ENCODE data around the gene RDH14.

RDH14 gene

GRCh38 chr2:18526429-18526828, 34.0 kb downstream of the RDH14 start:
- peaks cover 0 to 15% of the 10 kb centered on the region in 2 donors for H3K4me1 ChIP-seq (ENCODE audit: control insufficient read depth in 1 of 2, insufficient read depth in 2 of 2, low read length in 2 of 2)
- H3K9ac ChIP-seq (ENCODE audit: low read depth in 1 of 2, low read length in 2 of 2), result no peak overlapping the region
- H3K27me3 ChIP-seq (ENCODE audit: control insufficient read depth in 1 of 2, insufficient read depth in 2 of 2, low read length in 2 of 2), result no peaks in the 10 kb centered on the region
- H3K9me3 ChIP-seq (ENCODE audit: control insufficient read depth in 1 of 2, low read length in 2 of 2), result no peaks in the 10 kb centered on the region
- no peaks in the 10 kb centered on the region for H3K36me3 ChIP-seq (ENCODE audit: control insufficient read depth in 1 of 2, insufficient read depth in 2 of 2, low read length in 2 of 2)
- H3K27ac ChIP-seq (ENCODE audit: low read depth, low read length), result no peak overlapping the region
- no peak overlapping the region for H3K4me3 ChIP-seq (ENCODE audit: low read depth in 1 of 2, low read length in 2 of 2)

- Histone ChIP-seq H3K4me1 (ENCODE audit: control insufficient read depth in 1 of 2, insufficient read depth in 2 of 2, low read length in 2 of 2) (peaks cover 0 to 15% of the 10 kb centered on the region in 2 donors), H3K4me3 (ENCODE audit: low read depth in 1 of 2, low read length in 2 of 2) (no peak overlapping the region), H3K9me3 (ENCODE audit: control insufficient read depth in 1 of 2, low read length in 2 of 2) (no peaks in the 10 kb centered on the region), H3K36me3 (ENCODE audit: control insufficient read depth in 1 of 2, insufficient read depth in 2 of 2, low read length in 2 of 2) (no peaks in the 10 kb centered on the region), H3K27me3 (ENCODE audit: control insufficient read depth in 1 of 2, insufficient read depth in 2 of 2, low read length in 2 of 2) (no peaks in the 10 kb centered on the region), H3K27ac (ENCODE audit: low read depth, low read length) (no peak overlapping the region), H3K9ac (ENCODE audit: low read depth in 1 of 2, low read length in 2 of 2) (no peak overlapping the region)
Measured at GRCh38 chr2:18525852-18526251, 34.6 kb downstream of the RDH14 start.

- H3K9me3 ChIP-seq (ENCODE audit: control insufficient read depth in 1 of 2, low read length in 2 of 2), result no peaks in the 10 kb centered on the region
- no peaks in the 10 kb centered on the region for H3K36me3 ChIP-seq (ENCODE audit: control insufficient read depth in 1 of 2, insufficient read depth in 2 of 2, low read length in 2 of 2)
- no peak overlapping the region for H3K27ac ChIP-seq (ENCODE audit: low read depth, low read length)
- peaks cover 0 to 15% of the 10 kb centered on the region in 2 donors for H3K4me1 ChIP-seq (ENCODE audit: control insufficient read depth in 1 of 2, insufficient read depth in 2 of 2, low read length in 2 of 2)
- no peaks in the 10 kb centered on the region for H3K27me3 ChIP-seq (ENCODE audit: control insufficient read depth in 1 of 2, insufficient read depth in 2 of 2, low read length in 2 of 2)
- no peak overlapping the region for H3K4me3 ChIP-seq (ENCODE audit: low read depth in 1 of 2, low read length in 2 of 2)
- no peak overlapping the region for H3K9ac ChIP-seq (ENCODE audit: low read depth in 1 of 2, low read length in 2 of 2)
Measured at GRCh38 chr2:18525236-18525635, 35.2 kb downstream of the RDH14 start.

GRCh38 chr2:18522484-18523146, 37.8 kb downstream of the RDH14 start:
- Histone ChIP-seq H3K9ac (ENCODE audit: low read depth in 1 of 2, low read length in 2 of 2) (no peak overlapping the region), H3K9me3 (ENCODE audit: control insufficient read depth in 1 of 2, low read length in 2 of 2) (no peaks in the 10 kb centered on the region), H3K36me3 (ENCODE audit: control insufficient read depth in 1 of 2, insufficient read depth in 2 of 2, low read length in 2 of 2) (no peaks in the 10 kb centered on the region), H3K27ac (ENCODE audit: low read depth, low read length) (no peak overlapping the region), H3K4me3 (ENCODE audit: low read depth in 1 of 2, low read length in 2 of 2) (no peak overlapping the region), H3K4me1 (ENCODE audit: control insufficient read depth in 1 of 2, insufficient read depth in 2 of 2, low read length in 2 of 2) (peaks cover 0 to 15% of the 10 kb centered on the region in 2 donors), H3K27me3 (ENCODE audit: control insufficient read depth in 1 of 2, insufficient read depth in 2 of 2, low read length in 2 of 2) (no peaks in the 10 kb centered on the region)

- Histone ChIP-seq H3K9me3 (ENCODE audit: control insufficient read depth in 1 of 2, low read length in 2 of 2) (no peaks in the 10 kb centered on the region), H3K27me3 (ENCODE audit: control insufficient read depth in 1 of 2, insufficient read depth in 2 of 2, low read length in 2 of 2) (peaks cover 0 to 2% of the 10 kb centered on the region in 2 donors), H3K9ac (ENCODE audit: low read depth in 1 of 2, low read length in 2 of 2) (no peak overlapping the region), H3K36me3 (ENCODE audit: control insufficient read depth in 1 of 2, insufficient read depth in 2 of 2, low read length in 2 of 2) (no peaks in the 10 kb centered on the region), H3K4me3 (ENCODE audit: low read depth in 1 of 2, low read length in 2 of 2) (no peak overlapping the region), H3K27ac (ENCODE audit: low read depth, low read length) (no peak overlapping the region), H3K4me1 (ENCODE audit: control insufficient read depth in 1 of 2, insufficient read depth in 2 of 2, low read length in 2 of 2) (peaks cover 0 to 10% of the 10 kb centered on the region in 2 donors)
Measured at GRCh38 chr2:18520451-18521425, 39.7 kb downstream of the RDH14 start.

GRCh38 chr2:18519914-18520450, 40.5 kb downstream of the RDH14 start:
- H3K4me3 ChIP-seq (ENCODE audit: low read depth in 1 of 2, low read length in 2 of 2), result no peak overlapping the region
- H3K27me3 ChIP-seq (ENCODE audit: control insufficient read depth in 1 of 2, insufficient read depth in 2 of 2, low read length in 2 of 2), result peaks cover 0 to 2% of the 10 kb centered on the region in 2 donors
- H3K4me1 ChIP-seq (ENCODE audit: control insufficient read depth in 1 of 2, insufficient read depth in 2 of 2, low read length in 2 of 2), result peaks cover 0 to 9% of the 10 kb centered on the region in 2 donors
- H3K27ac ChIP-seq (ENCODE audit: low read depth, low read length), result no peak overlapping the region
- H3K9me3 ChIP-seq (ENCODE audit: control insufficient read depth in 1 of 2, low read length in 2 of 2), result no peaks in the 10 kb centered on the region
- H3K36me3 ChIP-seq (ENCODE audit: control insufficient read depth in 1 of 2, insufficient read depth in 2 of 2, low read length in 2 of 2), result no peaks in the 10 kb centered on the region
- H3K9ac ChIP-seq (ENCODE audit: low read depth in 1 of 2, low read length in 2 of 2), result no peak overlapping the region

GRCh38 chr2:18518116-18519111, 42.0 kb downstream of the RDH14 start:
- H3K36me3 ChIP-seq (ENCODE audit: control insufficient read depth in 1 of 2, insufficient read depth in 2 of 2, low read length in 2 of 2), result no peaks in the 10 kb centered on the region
- H3K9ac ChIP-seq (ENCODE audit: low read depth in 1 of 2, low read length in 2 of 2), result no peak overlapping the region
- H3K9me3 ChIP-seq (ENCODE audit: control insufficient read depth in 1 of 2, low read length in 2 of 2), result no peaks in the 10 kb centered on the region
- H3K4me3 ChIP-seq (ENCODE audit: low read depth in 1 of 2, low read length in 2 of 2), result no peak overlapping the region
- H3K27ac ChIP-seq (ENCODE audit: low read depth, low read length), result no peak overlapping the region
- peaks cover 0 to 2% of the 10 kb centered on the region in 2 donors for H3K27me3 ChIP-seq (ENCODE audit: control insufficient read depth in 1 of 2, insufficient read depth in 2 of 2, low read length in 2 of 2)
- H3K4me1 ChIP-seq (ENCODE audit: control insufficient read depth in 1 of 2, insufficient read depth in 2 of 2, low read length in 2 of 2), result peaks cover 0 to 9% of the 10 kb centered on the region in 2 donors

GRCh38 chr2:18517386-18517785, 43.1 kb downstream of the RDH14 start:
- Histone ChIP-seq H3K9ac (ENCODE audit: low read depth in 1 of 2, low read length in 2 of 2) (no peak overlapping the region), H3K36me3 (ENCODE audit: control insufficient read depth in 1 of 2, insufficient read depth in 2 of 2, low read length in 2 of 2) (no peaks in the 10 kb centered on the region), H3K27ac (ENCODE audit: low read depth, low read length) (no peak overlapping the region), H3K27me3 (ENCODE audit: control insufficient read depth in 1 of 2, insufficient read depth in 2 of 2, low read length in 2 of 2) (peaks cover 0 to 2% of the 10 kb centered on the region in 2 donors), H3K9me3 (ENCODE audit: control insufficient read depth in 1 of 2, low read length in 2 of 2) (no peaks in the 10 kb centered on the region), H3K4me1 (ENCODE audit: control insufficient read depth in 1 of 2, insufficient read depth in 2 of 2, low read length in 2 of 2) (peaks cover 0 to 4% of the 10 kb centered on the region in 2 donors), H3K4me3 (ENCODE audit: low read depth in 1 of 2, low read length in 2 of 2) (no peak overlapping the region)

GRCh38 chr2:18516112-18516511, 44.3 kb downstream of the RDH14 start:
- Histone ChIP-seq H3K27ac (ENCODE audit: low read depth, low read length) (no peak overlapping the region), H3K36me3 (ENCODE audit: control insufficient read depth in 1 of 2, insufficient read depth in 2 of 2, low read length in 2 of 2) (no peaks in the 10 kb centered on the region), H3K9me3 (ENCODE audit: control insufficient read depth in 1 of 2, low read length in 2 of 2) (no peaks in the 10 kb centered on the region), H3K9ac (ENCODE audit: low read depth in 1 of 2, low read length in 2 of 2) (no peak overlapping the region), H3K4me1 (ENCODE audit: control insufficient read depth in 1 of 2, insufficient read depth in 2 of 2, low read length in 2 of 2) (no peaks in the 10 kb centered on the region), H3K27me3 (ENCODE audit: control insufficient read depth in 1 of 2, insufficient read depth in 2 of 2, low read length in 2 of 2) (peaks cover 0 to 2% of the 10 kb centered on the region in 2 donors), H3K4me3 (ENCODE audit: low read depth in 1 of 2, low read length in 2 of 2) (no peak overlapping the region)
